GM12878 (cell line): ENCODE measurements around the gene MPRIP. TPM values are rescaled to one million over a fixed set of nuclear protein-coding genes. Genes with fewer than 3 reads are reported as not detected.
A peak's percentile ranks its signal among the peaks of the same experiment; 100 is the strongest.

ENCODE experiments used
- ATAC-seq: fragments of 200-7000 bp; cut with Tn5 transposase; 3 replicates; pipeline ENCODE4 v1.9.1; 2020; ENCODE audit warnings: mild to moderate bottlenecking, moderate library complexity
- BruUV-seq: library from RNA; stranded (reverse); fragments of 400-500 nt; replicated peaks from 2 replicates; lab custom pipeline; 2021; lab: Mats Ljungman, UMichigan
- CTCF ChIA-PET: fragments of 300-600 bp; sonication (Branson Sonifier 250); formaldehyde crosslinking; extraction: SDS; loops from one replicate; lab custom pipeline; 2021; ENCODE audit warnings: inconsistent platforms; lab: Yijun Ruan, JAX
- POLR2A ChIA-PET: fragments of 350-600 bp; formaldehyde crosslinking; extraction: SDS; loops from one replicate; lab custom pipeline; 2021; ENCODE audit warnings: inconsistent platforms; lab: Charles Lee
- RAD21 ChIA-PET: fragments of 300-600 bp; sonication (Branson Sonifier 250); formaldehyde crosslinking; loops from one replicate; lab custom pipeline; 2023; ENCODE audit warnings: antibody characterized with exemption; ENCODE audit not compliant: unreplicated experiment; lab: Charles Lee
- SMC1A ChIA-PET: fragments of 300-600 bp; sonication (Branson Sonifier 250); formaldehyde crosslinking; loops from one replicate; lab custom pipeline; 2023; ENCODE audit not compliant: unreplicated experiment, uncharacterized antibody; lab: Charles Lee
- DNase-seq: peaks from one replicate; pipeline ENCODE4 v3.0.0-alpha.2; 2011; ENCODE audit warnings: low read depth, low spot score
- FAIRE-seq: peaks from 3 replicates; lab custom pipeline; 2011; peaks lifted over from hg19 to GRCh38; lab: Jason Lieb, UNC
- H2AFZ ChIP-seq: 2 replicates; pipeline ENCODE4 v1.6.0; 2011; ENCODE audit warnings: low read depth, low read length, control low read depth; ENCODE audit not compliant: control insufficient read depth
- H3K27ac ChIP-seq: 2 replicates; pipeline ENCODE4 v1.5.1; 2011; ENCODE audit warnings: control low read depth; ENCODE audit not compliant: control insufficient read depth, insufficient read depth
- H3K27me3 ChIP-seq, 2 experiments: replicated peaks in 1 of 2; 2 replicates each; pipeline versions ENCODE4 v1.6.0 to v1.6.1; 2011; ENCODE audit warnings: low read length in 1 of 2; ENCODE audit not compliant: control insufficient read depth in 2 of 2, insufficient read depth in 2 of 2
- H3K36me3 ChIP-seq, 2 experiments: 2 replicates each; pipeline ENCODE4 v1.5.1; 2011; ENCODE audit warnings: low read length in 1 of 2; ENCODE audit not compliant: control insufficient read depth in 2 of 2, insufficient read depth in 2 of 2
- H3K4me1 ChIP-seq: 2 replicates; pipeline ENCODE4 v1.6.1; 2011; ENCODE audit warnings: mild to moderate bottlenecking, low read length, moderate library complexity, mixed read lengths; ENCODE audit not compliant: control insufficient read depth, insufficient read depth
- H3K4me2 ChIP-seq: 2 replicates; pipeline ENCODE4 v1.6.0; 2011; ENCODE audit warnings: control low read depth; ENCODE audit not compliant: control insufficient read depth, insufficient read depth
- H3K4me3 ChIP-seq: fragments of 200-600 bp; sonication (generic); 2 replicates; pipeline ENCODE4 v1.5.1; 2016
- H3K79me2 ChIP-seq: 2 replicates; pipeline ENCODE4 v1.6.0; 2011; ENCODE audit warnings: low read length; ENCODE audit not compliant: control insufficient read depth, insufficient read depth
- H3K9ac ChIP-seq: 2 replicates; pipeline ENCODE4 v1.8.0; 2011; ENCODE audit warnings: low read length, control low read depth, mixed read lengths; ENCODE audit not compliant: control insufficient read depth, insufficient read depth
- H3K9me3 ChIP-seq: replicated peaks from 3 replicates; pipeline ENCODE4 v1.5.1; 2011; ENCODE audit warnings: mild to moderate bottlenecking, low read length; ENCODE audit not compliant: control insufficient read depth, insufficient read depth
- H4K20me1 ChIP-seq: 2 replicates; pipeline ENCODE4 v1.6.0; 2011; ENCODE audit not compliant: control insufficient read depth, insufficient read depth
- BRCA1 ChIP-seq: IDR thresholded peaks from 2 replicates; pipeline ENCODE4 v1.6.1; 2011; ENCODE audit warnings: low read depth, low read length, improper control_type of control experiment
- CREB1 ChIP-seq: IDR thresholded peaks from 2 replicates; pipeline ENCODE4 v1.6.1; 2012; ENCODE audit warnings: low read depth, mild to moderate bottlenecking, inconsistent platforms
- IKZF1 ChIP-seq: fragments of 450-650 bp; conservative IDR thresholded peaks from 2 replicates; pipeline ENCODE4 v1.6.1; 2017; ENCODE audit warnings: antibody characterized with exemption, mild to moderate bottlenecking
- IRF4 ChIP-seq: IDR thresholded peaks from 2 replicates; pipeline ENCODE4 v1.6.1; 2011; ENCODE audit warnings: low read depth, low read length
- NR2F1 ChIP-seq: fragments of 450-650 bp; conservative IDR thresholded peaks from 2 replicates; pipeline ENCODE4 v1.6.1; 2017; ENCODE audit warnings: mild to moderate bottlenecking
- POLR2A ChIP-seq: IDR thresholded peaks from 2 replicates; pipeline ENCODE4 v1.6.1; 2011; ENCODE audit warnings: low read depth, mild to moderate bottlenecking, low read length
- POLR2AphosphoS5 ChIP-seq: IDR thresholded peaks from 2 replicates; pipeline ENCODE4 v1.6.1; 2011; ENCODE audit warnings: mild to moderate bottlenecking, low read length, inconsistent platforms
- SPI1 ChIP-seq: IDR thresholded peaks from 2 replicates; pipeline ENCODE4 v1.6.1; 2011; ENCODE audit warnings: low read depth, mild to moderate bottlenecking, low read length, moderate library complexity, borderline replicate concordance; ENCODE audit not compliant: insufficient read depth
- TBL1XR1 ChIP-seq: IDR thresholded peaks from 2 replicates; pipeline ENCODE4 v1.6.1; 2012; ENCODE audit warnings: low read depth, low read length, improper control_type of control experiment
- ZBTB11 ChIP-seq: fragments of 450-650 bp; formaldehyde crosslinking; IDR thresholded peaks from 2 replicates; pipeline ENCODE4 v1.5.0; 2022; ENCODE audit warnings: mild to moderate bottlenecking, missing genetic modification characterization
- WGBS: methylation state at CpG from one replicate; pipeline ENCODE4 v1.1.6; 2016; ENCODE audit warnings: low lambda C conversion rate; ENCODE audit not compliant: insufficient replicate concordance, insufficient coverage; ENCODE audit errors: missing lambda C conversion rate; 5-methylcytosine and 5-hydroxymethylcytosine counted together
- in situ Hi-C: fragments of 300-500 bp; cut with MboI; formaldehyde crosslinking; loops from 9 replicates; pipeline ENCODE4 v1.14.3; 2018; ENCODE audit warnings: mixed read lengths
- intact Hi-C: fragments of 100-400 bp; cut with micrococcal nuclease; formaldehyde crosslinking; loops from one replicate; pipeline ENCODE4 v1.14.2; 2022; ENCODE audit not compliant: unreplicated experiment
- polyA plus RNA-seq, 11 experiments: library from polyadenylated mRNA; depleted of rRNA in 4 of 11; unstranded in 6 of 11; stranded (reverse) in 5 of 11; fragments of >200 nt; fragmentation: Nextera tagmentation in 4 of 11; fragmentation: Illumina TruSeq in 1 of 11; extraction: Ambion mirVana in 4 of 11; extraction: Trizol in 1 of 11; gene quantifications; 1 replicate in 1 of 11; 2 replicates in 10 of 11; pipeline versions ENCODE4 v1.2.1 to v1.2.3, GENCODE V29; 2011 to 2016; ENCODE audit warnings: inconsistent platforms in 2 of 11, missing spikeins in 2 of 11, low read depth in 1 of 11
- total RNA-seq, 4 experiments: library from RNA; depleted of rRNA in 3 of 4; stranded (reverse); fragments of >200 nt in 3 of 4; fragmentation: Illumina TruSeq in 1 of 4; extraction: Trizol in 1 of 4; gene quantifications; 2 replicates each; pipeline versions ENCODE4 v1.2.1 to v1.2.3, GENCODE V29; 2013 to 2021
- TF ChIP-seq, protein P1 (sequence below): fragments of 450-650 bp; IDR thresholded peaks from 2 replicates; pipeline ENCODE4 v1.6.1; 2016; ENCODE audit warnings: mild to moderate bottlenecking

The MPRIP gene
- total and polyA plus RNA-seq, 10 of the 15 experiments (the other 5 are each of a cell fraction or from before 2014, with no cell fraction given): 16.5 to 168 (median 71.7) TPM

DNA sequence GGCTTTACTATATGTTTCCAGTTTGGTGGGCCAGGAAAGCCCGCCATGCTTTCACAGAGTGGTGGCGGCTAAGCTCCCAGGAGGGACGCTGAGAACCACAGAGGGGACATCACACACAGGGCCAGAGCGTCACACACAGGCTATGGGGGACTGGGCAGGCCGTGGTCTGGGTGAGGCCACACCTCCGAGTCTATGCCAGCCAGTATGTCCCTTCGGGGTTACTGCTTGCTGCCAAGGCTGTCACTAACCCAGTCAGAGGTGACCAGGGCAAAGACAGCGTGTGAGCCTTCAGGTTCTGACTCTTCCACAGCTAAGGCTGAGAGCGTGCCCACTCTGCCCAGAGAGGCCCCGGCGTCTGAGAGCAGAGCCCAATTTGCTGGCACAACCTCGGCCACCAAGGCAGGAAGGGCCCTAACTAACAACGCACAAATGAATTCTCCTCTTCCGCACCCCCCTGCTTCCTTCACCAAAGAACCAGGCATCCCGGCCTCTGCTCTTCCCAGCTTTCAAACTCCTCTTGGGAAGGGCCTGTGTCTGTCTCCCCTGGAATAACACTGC lies 161.0 kb downstream of the MPRIP start:
- WGBS: 95% methylated on average over 15 of the region's 15 CpGs
- no peak overlapping the region for H3K27ac ChIP-seq
- in situ Hi-C loops: no loop called here
- H3K4me3 ChIP-seq: no peak overlapping the region
- no TSS peak for BruUV-seq
- ChIA-PET POLR2A (no interaction called here), CTCF (no interaction called here), SMC1A (no interaction called here)
- FAIRE-seq: no peak
- peaks cover 2 to 7% of the 10 kb centered on the region in 2 experiments for H3K36me3 ChIP-seq
- H4K20me1 ChIP-seq: no peaks in the 10 kb centered on the region
- H2AFZ ChIP-seq: no peak overlapping the region
- H3K27me3 ChIP-seq: no peaks in the 10 kb centered on the region
- peak overlapping the region; percentile 99 for H3K4me2 ChIP-seq
- peaks cover 9% of the 10 kb centered on the region; the same call in 1 of the 2 replicates for H3K4me1 ChIP-seq
- TF ChIP-seq NR2F1 (no peak), CREB1 (no peak), BRCA1 (no peak), TBL1XR1 (no peak)
- TF ChIP-seq, all 136 proteins: peak for 0
- DNase-seq: no peak
- no peak overlapping the region for H3K9ac ChIP-seq
- ATAC-seq: no peak
- intact Hi-C loops: loop anchor here (10.0 kb wide), 2 partner anchors 102 to 198 kb away; partner anchors contain the start of gene NT5M
- RAD21 ChIA-PET: no interaction called here
- H3K79me2 ChIP-seq: peaks cover 32% of the 10 kb centered on the region
- no peaks in the 10 kb centered on the region for H3K9me3 ChIP-seq

GRCh38 chr17:17204041-17204591 lies 161.9 kb downstream of the MPRIP start:
- Histone ChIP-seq H3K79me2 (peaks cover 32% of the 10 kb centered on the region), H3K4me1 (peaks cover 9% of the 10 kb centered on the region; the same call in 1 of the 2 replicates), H4K20me1 (no peaks in the 10 kb centered on the region), H3K9ac (peak overlapping the region; percentile 81), H3K27me3 (no peaks in the 10 kb centered on the region), H3K27ac (no peak overlapping the region), H2AFZ (no peak overlapping the region), H3K9me3 (no peaks in the 10 kb centered on the region), H3K4me2 (peak overlapping the region; percentile 99), H3K4me3 (peak overlapping the region; percentile 74), H3K36me3 (peaks cover 2 to 7% of the 10 kb centered on the region in 2 experiments)
- POLR2A ChIA-PET: interaction anchor here (0.5 kb wide), 1 partner anchor 387 kb away, joined by 3 read pairs; the partner anchor contains the start of gene PEMT
- in situ Hi-C loops (no loop called here), intact Hi-C loops (loop anchor here (2.0 to 10.0 kb wide), 3 partner anchors 25 to 199 kb away; partner anchors contain the start of gene NT5M)
- RAD21 ChIA-PET: interaction anchor here (0.6 kb wide), 1 partner anchor 29 kb away, joined by 3 read pairs; no protein-coding TSS in a partner anchor
- no peak for ATAC-seq
- DNase-seq: no peak
- no TSS peak for BruUV-seq
- SMC1A ChIA-PET: interaction anchor here (0.8 to 1.4 kb wide), 3 partner anchors 9 to 24 kb away, joined by 3 to 4 read pairs (median 3); no protein-coding TSS in a partner anchor
- no peak for FAIRE-seq
- CTCF ChIA-PET: no interaction called here
- TF ChIP-seq POLR2A (0 out of 2 replicates have a peak, but pooled peaks have one; percentile 22), IKZF1 (peak; percentile 32; the same call in 1 of the 2 replicates), SPI1 (peak; percentile 15; the same call in 1 of the 2 replicates), POLR2AphosphoS5 (peak; percentile 22; the same call in 1 of the 2 replicates), IRF4 (no peak), ZBTB11 (CRISPR knock-in tag) (no peak), NR2F1 (no peak)
- TF ChIP-seq, protein P1, sequence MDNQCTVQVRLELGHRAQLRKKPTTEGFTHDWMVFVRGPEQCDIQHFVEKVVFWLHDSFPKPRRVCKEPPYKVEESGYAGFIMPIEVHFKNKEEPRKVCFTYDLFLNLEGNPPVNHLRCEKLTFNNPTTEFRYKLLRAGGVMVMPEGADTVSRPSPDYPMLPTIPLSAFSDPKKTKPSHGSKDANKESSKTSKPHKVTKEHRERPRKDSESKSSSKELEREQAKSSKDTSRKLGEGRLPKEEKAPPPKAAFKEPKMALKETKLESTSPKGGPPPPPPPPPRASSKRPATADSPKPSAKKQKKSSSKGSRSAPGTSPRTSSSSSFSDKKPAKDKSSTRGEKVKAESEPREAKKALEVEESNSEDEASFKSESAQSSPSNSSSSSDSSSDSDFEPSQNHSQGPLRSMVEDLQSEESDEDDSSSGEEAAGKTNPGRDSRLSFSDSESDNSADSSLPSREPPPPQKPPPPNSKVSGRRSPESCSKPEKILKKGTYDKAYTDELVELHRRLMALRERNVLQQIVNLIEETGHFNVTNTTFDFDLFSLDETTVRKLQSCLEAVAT: no peak
- 45% methylated on average over 14 of the region's 15 CpGs for WGBS
